Activated gamma-delta T cell (primary cell): Measurements from ENCODE around the gene PIK3C2G.
"Not testable (repeated sequence)": the region's sequence is repeated elsewhere in the genome, so short reads cannot be mapped to it uniquely, and the experiment has no call there.

Experiments used
- DNase-seq: peaks from one replicate; lab custom pipeline; 2025; lab: John Stamatoyannopoulos, UW

PIK3C2G gene

DNA sequence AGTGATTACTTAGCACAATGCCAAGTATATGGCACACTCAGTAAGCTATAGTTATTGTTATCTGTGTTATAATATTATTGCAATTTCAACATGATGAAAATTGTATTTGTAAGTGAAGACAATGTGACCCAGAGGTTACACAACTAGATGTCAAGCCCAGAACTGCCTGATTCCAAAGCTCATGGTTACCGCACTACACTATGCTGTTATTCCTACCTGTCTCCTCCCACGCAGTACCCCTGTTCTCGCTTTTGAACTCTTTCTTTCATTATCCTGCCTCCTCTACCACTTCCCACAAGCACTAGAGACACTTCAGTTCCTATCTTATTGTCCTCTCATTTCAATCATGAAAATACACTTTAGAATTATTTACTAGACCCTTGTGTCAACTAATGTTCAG lies 383.2 kb downstream of the PIK3C2G start:
- no peak for DNase-seq

DNA sequence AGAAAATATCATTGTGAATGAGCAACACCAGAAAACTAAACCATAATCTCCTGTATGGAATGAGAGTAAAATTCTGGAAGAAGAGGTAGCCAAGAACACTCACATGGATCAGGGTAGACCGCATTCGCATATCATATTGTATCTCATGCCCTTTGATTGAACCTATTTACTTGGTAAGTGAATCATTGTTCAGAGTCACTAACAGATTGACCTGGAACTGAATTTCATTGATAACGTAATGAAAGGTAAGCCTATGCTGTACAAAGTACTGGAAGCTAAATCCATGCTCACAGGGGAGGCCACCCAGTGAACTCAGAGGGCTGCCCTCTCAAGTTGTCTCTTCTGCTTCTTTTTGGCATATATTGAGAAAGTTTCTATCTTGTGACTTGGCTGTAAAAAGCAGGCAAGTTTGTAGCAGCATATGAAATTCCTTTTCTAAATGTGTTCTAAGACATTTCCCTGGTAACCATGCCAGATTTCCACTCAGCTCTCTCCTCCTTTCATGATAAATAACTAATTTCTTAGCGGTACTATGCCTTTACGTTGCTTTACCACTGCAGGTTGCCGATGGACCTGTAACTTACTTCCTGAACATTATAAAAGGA lies 385.1 kb downstream of the PIK3C2G start:
- DNase-seq: no peak

DNA sequence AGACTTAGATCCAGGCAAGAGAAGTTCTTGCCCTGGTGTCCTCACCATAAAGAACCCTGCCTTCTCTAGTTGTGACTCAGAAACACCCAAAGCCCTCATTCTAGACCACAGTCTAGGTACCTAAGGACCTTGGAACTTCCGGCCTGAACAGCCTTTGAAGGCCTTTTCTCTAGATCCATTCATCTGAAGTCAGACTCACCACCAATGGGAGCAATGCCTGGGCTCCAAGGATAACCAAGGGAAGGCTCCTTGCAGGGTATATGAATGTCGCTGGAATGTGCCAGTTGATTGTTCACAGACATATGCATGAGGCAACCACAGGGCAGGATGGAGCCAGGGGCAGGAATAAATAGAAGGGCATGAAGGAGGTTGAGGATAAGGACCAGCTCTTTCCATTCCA lies 390.2 kb downstream of the PIK3C2G start:
- DNase-seq: no peak

GRCh38 chr12:18652596-18652995 lies 391.3 kb downstream of the PIK3C2G start:
- no peak for DNase-seq

DNA sequence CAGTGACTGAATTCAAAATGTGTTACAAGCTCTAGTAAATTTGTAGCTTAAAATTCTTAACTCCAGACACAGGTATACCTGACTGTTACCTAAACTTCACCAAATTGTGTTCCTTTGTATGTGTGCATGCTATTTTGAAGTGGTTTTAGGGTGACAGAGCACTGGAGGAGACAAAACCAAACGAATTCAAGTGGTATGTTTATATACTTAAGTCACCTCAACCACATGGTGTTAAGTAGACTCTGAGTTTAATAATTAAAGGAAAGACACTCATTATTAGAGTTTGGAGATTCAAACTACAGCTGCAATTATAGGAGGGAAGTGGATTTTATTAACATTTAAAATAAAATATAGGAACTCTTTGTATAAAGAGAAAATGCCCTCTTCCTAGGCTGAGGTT lies 392.1 kb downstream of the PIK3C2G start:
- DNase-seq: no peak

DNA sequence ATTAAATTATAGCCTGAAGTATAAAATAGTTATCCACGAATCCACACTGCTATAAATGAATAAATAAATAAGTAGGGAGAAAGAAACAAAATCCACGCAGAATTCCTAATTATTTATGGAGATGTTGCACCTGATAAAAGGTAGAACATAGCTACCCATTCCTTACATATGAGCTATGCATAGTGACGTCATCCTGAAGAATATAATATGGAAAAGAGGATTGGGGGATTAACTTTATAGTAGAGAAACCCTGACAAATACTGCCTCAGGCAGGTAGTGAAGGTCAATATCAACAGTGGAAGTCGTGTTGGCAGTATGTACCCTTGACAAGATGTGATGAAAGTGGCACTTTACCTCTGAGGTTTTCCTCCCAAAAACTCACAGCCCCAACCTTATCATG lies 394.0 kb downstream of the PIK3C2G start:
- DNase-seq: no peak

GRCh38 chr12:18658179-18658578 lies 396.9 kb downstream of the PIK3C2G start:
- DNase-seq: no peak

DNA sequence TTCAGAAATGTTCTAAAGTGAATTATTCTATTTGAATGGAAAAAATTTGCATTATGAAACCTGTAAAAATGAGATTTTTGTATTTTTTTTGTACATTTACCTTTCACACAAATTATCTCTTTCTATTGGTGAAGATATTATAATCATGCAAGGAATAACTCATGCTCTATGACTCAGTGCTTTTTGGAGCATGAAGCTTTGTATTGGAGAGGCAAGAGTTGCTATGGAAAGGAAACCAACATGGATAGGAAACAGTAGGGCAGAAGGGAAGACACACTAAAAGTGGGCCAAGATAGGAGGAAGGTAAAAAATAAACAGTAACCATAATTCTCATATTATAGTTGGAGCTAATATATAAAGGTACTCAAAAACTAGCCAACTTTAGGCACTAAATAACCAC lies 397.5 kb downstream of the PIK3C2G start:
- DNase-seq: no peak

- DNase-seq: no peak
Observed at GRCh38 chr12:18676141-18676540, 414.8 kb downstream of the PIK3C2G start.

GRCh38 chr12:18676996-18677588 lies 415.8 kb downstream of the PIK3C2G start:
- DNase-seq: no peak

DNA sequence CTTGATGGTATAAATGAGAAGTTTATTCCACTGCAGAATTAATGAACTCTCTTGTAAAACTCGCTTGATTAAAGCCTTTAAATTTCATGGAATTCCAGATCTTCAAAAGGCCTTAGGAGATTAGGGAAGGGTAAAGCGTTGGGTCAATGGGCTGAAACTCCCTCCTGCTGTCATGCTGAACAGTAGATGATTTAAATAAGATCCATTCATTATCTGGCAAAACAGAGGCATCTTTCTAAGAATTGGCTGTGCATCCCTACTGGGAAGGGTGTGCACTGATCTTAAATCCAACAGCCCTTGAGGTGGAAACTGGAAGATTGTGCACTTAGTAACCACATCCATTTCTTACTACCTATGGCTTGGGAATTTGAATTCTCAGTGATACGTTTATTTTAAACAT lies 420.5 kb downstream of the PIK3C2G start:
- DNase-seq: no peak

- no peak for DNase-seq
Observed at GRCh38 chr12:18683327-18684013, 422.2 kb downstream of the PIK3C2G start.

- no peak for DNase-seq
Observed at GRCh38 chr12:18684430-18684829, 423.1 kb downstream of the PIK3C2G start.

GRCh38 chr12:18689771-18690170 lies 428.5 kb downstream of the PIK3C2G start:
- no peak for DNase-seq

GRCh38 chr12:18690653-18691052 lies 429.3 kb downstream of the PIK3C2G start:
- DNase-seq: no peak

DNA sequence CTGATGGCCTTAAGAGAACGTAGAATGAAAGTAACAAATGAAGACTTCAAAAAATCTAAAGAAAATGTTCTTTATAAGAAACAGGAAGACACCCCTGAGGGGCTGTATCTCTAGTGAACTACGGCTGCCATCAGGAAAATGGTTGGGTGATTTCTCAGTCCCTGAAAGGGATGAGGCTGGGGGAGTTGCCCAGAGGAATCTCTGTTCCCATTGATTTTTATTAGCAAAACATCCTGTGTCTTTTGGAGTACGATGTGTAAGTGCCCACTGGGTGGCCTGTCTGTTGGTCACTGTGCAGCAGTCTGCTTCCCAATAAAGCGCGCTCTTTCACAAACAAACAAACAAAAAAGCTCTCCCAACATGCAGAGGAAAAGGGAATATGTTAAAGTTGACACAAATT lies 432.7 kb downstream of the PIK3C2G start:
- DNase-seq: not testable (repeated sequence)

- no peak for DNase-seq
Observed at GRCh38 chr12:18696971-18697602, 435.8 kb downstream of the PIK3C2G start.
